IPS-18c (cell line): Measurements from ENCODE around the gene NRIP1.
"Not testable (repeated sequence)": the region's sequence is repeated elsewhere in the genome, so short reads cannot be mapped to it uniquely, and the experiment has no call there.

Experiments used
- H3K4me3 ChIP-seq: 2 replicates; pipeline ENCODE4 v1.7.0; 2013; ENCODE audit warnings: low read depth, mild to moderate bottlenecking, low read length, moderate library complexity; ENCODE audit not compliant: insufficient read depth
- H3K9me3 ChIP-seq: one replicate; pipeline ENCODE4 v1.6.1; 2013; ENCODE audit warnings: mild to moderate bottlenecking, low read length, moderate library complexity; ENCODE audit not compliant: control insufficient read depth, insufficient read depth

Gene NRIP1

GRCh38 chr21:14968821-14969220 is 96.0 kb downstream of the NRIP1 start:
- H3K9me3 ChIP-seq: no peaks in the 10 kb centered on the region
- no peak overlapping the region for H3K4me3 ChIP-seq

- no peak overlapping the region for H3K4me3 ChIP-seq
- H3K9me3 ChIP-seq: no peaks in the 10 kb centered on the region
Observed at GRCh38 chr21:14968029-14968428, 96.8 kb downstream of the NRIP1 start.

GRCh38 chr21:14964621-14965020 is 100.2 kb downstream of the NRIP1 start:
- Histone ChIP-seq H3K4me3 (no peak overlapping the region), H3K9me3 (no peaks in the 10 kb centered on the region)

GRCh38 chr21:14962217-14962616 is 102.6 kb downstream of the NRIP1 start:
- Histone ChIP-seq H3K9me3 (no peaks in the 10 kb centered on the region), H3K4me3 (no peak overlapping the region)

GRCh38 chr21:14961502-14961901 is 103.3 kb downstream of the NRIP1 start:
- no peaks in the 10 kb centered on the region for H3K9me3 ChIP-seq

GRCh38 chr21:14959343-14959742 is 105.5 kb downstream of the NRIP1 start:
- H3K4me3 ChIP-seq: no peak overlapping the region
- H3K9me3 ChIP-seq: no peaks in the 10 kb centered on the region

More at GRCh38 chr21:14961502-14961901, 103.3 kb downstream of the NRIP1 start:
- H3K4me3 ChIP-seq: no peak overlapping the region

- Histone ChIP-seq H3K4me3 (no peak overlapping the region), H3K9me3 (no peaks in the 10 kb centered on the region)
Observed at GRCh38 chr21:14957836-14958235, 107.0 kb downstream of the NRIP1 start.

GRCh38 chr21:14956807-14957206 is 108.0 kb downstream of the NRIP1 start:
- Histone ChIP-seq H3K9me3 (no peaks in the 10 kb centered on the region), H3K4me3 (no peak overlapping the region)

GRCh38 chr21:14955936-14956520 is 108.8 kb downstream of the NRIP1 start:
- no peak overlapping the region for H3K4me3 ChIP-seq
- no peaks in the 10 kb centered on the region for H3K9me3 ChIP-seq

- H3K4me3 ChIP-seq: no peak overlapping the region
- no peaks in the 10 kb centered on the region for H3K9me3 ChIP-seq
Observed at GRCh38 chr21:14952916-14953315, 111.9 kb downstream of the NRIP1 start.

GRCh38 chr21:14949603-14950002 is 115.2 kb downstream of the NRIP1 start:
- H3K9me3 ChIP-seq: no peaks in the 10 kb centered on the region
- H3K4me3 ChIP-seq: no peak overlapping the region

- H3K9me3 ChIP-seq: no peaks in the 10 kb centered on the region
Observed at GRCh38 chr21:14947613-14948160, 117.1 kb downstream of the NRIP1 start.

GRCh38 chr21:14945176-14945575 is 119.6 kb downstream of the NRIP1 start:
- Histone ChIP-seq H3K4me3 (no peak overlapping the region), H3K9me3 (no peaks in the 10 kb centered on the region)

More at GRCh38 chr21:14947613-14948160, 117.1 kb downstream of the NRIP1 start:
- H3K4me3 ChIP-seq: no peak overlapping the region

GRCh38 chr21:14943616-14944015 is 121.2 kb downstream of the NRIP1 start:
- Histone ChIP-seq H3K9me3 (peaks cover 4% of the 10 kb centered on the region), H3K4me3 (no peak overlapping the region)

GRCh38 chr21:14942801-14943490 is 121.9 kb downstream of the NRIP1 start:
- Histone ChIP-seq H3K9me3 (peaks cover 4% of the 10 kb centered on the region), H3K4me3 (no peak overlapping the region)

GRCh38 chr21:14927324-14927723 is 137.5 kb downstream of the NRIP1 start:
- not testable (repeated sequence) for H3K4me3 ChIP-seq, H3K9me3 ChIP-seq

GRCh38 chr21:14926186-14926585 is 138.6 kb downstream of the NRIP1 start:
- Histone ChIP-seq H3K4me3 (no peak overlapping the region), H3K9me3 (no peaks in the 10 kb centered on the region)

- H3K9me3 ChIP-seq: no peaks in the 10 kb centered on the region
- no peak overlapping the region for H3K4me3 ChIP-seq
Observed at GRCh38 chr21:14923468-14923867, 141.3 kb downstream of the NRIP1 start.
